Naive thymus-derived CD4-positive, alpha-beta T cell (primary cell): Measurements from ENCODE around the gene SNX9. TPM values are rescaled to one million over a fixed set of nuclear protein-coding genes. Genes with fewer than 3 reads are reported as not detected.
A peak's percentile ranks its signal among the peaks of the same experiment; 100 is the strongest.

ENCODE experiments used
- ATAC-seq: fragments of 150-1000 bp; cut with Tn5 transposase; 2 replicates; pipeline ENCODE4 v1.10.0; 2021; ENCODE audit warnings: mild to moderate bottlenecking, moderate library complexity
- CTCF ChIA-PET: fragments of 350-600 bp; sonication (Branson Sonifier 250); formaldehyde crosslinking; loops from one replicate; lab custom pipeline; 2021; ENCODE audit warnings: antibody characterized with exemption; lab: Charles Lee
- POLR2A ChIA-PET: fragments of 350-600 bp; sonication (Branson Sonifier 250); formaldehyde crosslinking; loops from one replicate; lab custom pipeline; 2021; ENCODE audit warnings: antibody characterized with exemption, inconsistent platforms; lab: Charles Lee
- DNase-seq, 9 donors: peaks; one replicate each; pipeline versions ENCODE4 v3.0.0 to v3.0.0-alpha.2; 2020 to 2022; ENCODE audit warnings: mixed read lengths in 1 of 9
- H3K27ac ChIP-seq: one replicate; pipeline ENCODE4 v1.7.0; 2013; ENCODE audit warnings: mild to moderate bottlenecking, low read depth, low read length, moderate library complexity
- H3K27me3 ChIP-seq, 2 donors: one replicate each; pipeline ENCODE4 v1.7.0; 2013; ENCODE audit warnings: low read length in 2 of 2, mild to moderate bottlenecking in 2 of 2, moderate library complexity in 2 of 2; ENCODE audit not compliant: control insufficient read depth in 2 of 2, insufficient read depth in 2 of 2
- H3K36me3 ChIP-seq, 3 experiments: 1 replicate in 2 of 3; 2 replicates in 1 of 3; pipeline ENCODE4 v1.7.0; 2013; ENCODE audit warnings: low read length in 3 of 3, mild to moderate bottlenecking in 3 of 3, moderate library complexity in 1 of 3; ENCODE audit not compliant: insufficient read depth in 3 of 3, control insufficient read depth in 2 of 3
- H3K4me1 ChIP-seq, 2 donors: one replicate each; pipeline ENCODE4 v1.7.0; 2013; ENCODE audit warnings: low read length in 2 of 2, mild to moderate bottlenecking in 2 of 2, moderate library complexity in 1 of 2; ENCODE audit not compliant: control insufficient read depth in 2 of 2, insufficient read depth in 2 of 2
- H3K4me3 ChIP-seq: 2 replicates; pipeline ENCODE4 v1.7.0; 2013; ENCODE audit warnings: mild to moderate bottlenecking, low read length
- H3K9me3 ChIP-seq, 3 experiments: 1 replicate in 2 of 3; 2 replicates in 1 of 3; pipeline ENCODE4 v1.7.0; 2013; ENCODE audit warnings: low read length in 3 of 3; ENCODE audit not compliant: control insufficient read depth in 2 of 3
- H3K27ac Mint-ChIP-seq, 9 donors: one replicate each; pipeline ENCODE4 v1.8.0; 2020 to 2022; ENCODE audit warnings: mixed read lengths in 9 of 9, mild to moderate bottlenecking in 8 of 9, moderate library complexity in 5 of 9, inconsistent platforms in 2 of 9
- H3K27me3 Mint-ChIP-seq, 5 donors: one replicate each; pipeline ENCODE4 v1.8.0; 2021 to 2022; ENCODE audit warnings: mixed read lengths in 5 of 5, mild to moderate bottlenecking in 1 of 5
- H3K36me3 Mint-ChIP-seq, 5 donors: one replicate each; pipeline ENCODE4 v1.8.0; 2020 to 2022; ENCODE audit warnings: mixed read lengths in 5 of 5, mild to moderate bottlenecking in 3 of 5, inconsistent platforms in 1 of 5
- H3K4me1 Mint-ChIP-seq, 7 donors: one replicate each; pipeline ENCODE4 v1.8.0; 2020 to 2022; ENCODE audit warnings: mixed read lengths in 7 of 7, mild to moderate bottlenecking in 3 of 7, inconsistent platforms in 1 of 7
- H3K4me3 Mint-ChIP-seq, 10 donors: one replicate each; pipeline ENCODE4 v1.8.0; 2020 to 2022; ENCODE audit warnings: mild to moderate bottlenecking in 10 of 10, mixed read lengths in 10 of 10, moderate library complexity in 6 of 10, inconsistent platforms in 2 of 10
- H3K9me3 Mint-ChIP-seq, 11 donors: one replicate each; pipeline ENCODE4 v1.8.0; 2020 to 2022; ENCODE audit warnings: mixed read lengths in 11 of 11, mild to moderate bottlenecking in 4 of 11, inconsistent platforms in 1 of 11, moderate library complexity in 1 of 11
- intact Hi-C, 2 donors: fragments of 100-400 bp; cut with micrococcal nuclease; formaldehyde crosslinking; loops; one replicate each; pipeline ENCODE4 v1.15.1; 2023
- polyA plus RNA-seq, 2 donors: library from polyadenylated mRNA; unstranded; fragments of 300-500 nt; fragmentation: Illumina TruSeq; gene quantifications; one replicate each; pipeline ENCODE4 v1.2.3, GENCODE V29; 2021
- total RNA-seq, 6 experiments: library from RNA in 5 of 6; stranded (reverse) in 5 of 6; gene quantifications; 1 replicate in 5 of 6; 2 replicates in 1 of 6; pipeline ENCODE4 v1.2.3 and lab custom pipeline; 2021 to 2026

SNX9 gene
- total and polyA plus RNA-seq, 7 experiments from 2014 or later = 13.4 to 51.5 (median 36.4) TPM

GRCh38 chr6:157951828-157952227, 128.8 kb downstream of the SNX9 start:
- Histone ChIP-seq H3K27me3 (no peaks in the 10 kb centered on the region), H3K4me3 (no peak overlapping the region), H3K36me3 (no peaks in the 10 kb centered on the region), H3K9me3 (no peaks in the 10 kb centered on the region), H3K4me1 (no peaks in the 10 kb centered on the region), H3K27ac (no peak overlapping the region)
- no peak for DNase-seq
- H3K4me1 Mint-ChIP-seq = peaks cover 0 to 6% (median 0%) of the 10 kb centered on the region in 7 donors
- ChIA-PET CTCF (no interaction called here), POLR2A (no interaction called here)
- H3K27me3 Mint-ChIP-seq = peaks cover 0 to 24% (median 0%) of the 10 kb centered on the region in 5 donors
- H3K27ac Mint-ChIP-seq = peak overlapping the region in 1 of 9 donors; percentile 28
- no peak overlapping the region for H3K4me3 Mint-ChIP-seq
- intact Hi-C loops = no loop called here
- ATAC-seq = no peak
- H3K9me3 Mint-ChIP-seq = peaks cover 0 to 36% (median 10%) of the 10 kb centered on the region in 11 donors
- peaks cover 0 to 18% (median 5%) of the 10 kb centered on the region in 5 donors for H3K36me3 Mint-ChIP-seq

GRCh38 chr6:157952861-157953351, 129.9 kb downstream of the SNX9 start:
- ATAC-seq = no peak
- peak overlapping the region in 3 of 9 donors; percentile 24 to 75 (median 28) for H3K27ac Mint-ChIP-seq
- POLR2A ChIA-PET = interaction anchor here (0.5 kb wide), 1 partner anchor 285 kb away, joined by 3 read pairs; no protein-coding TSS in a partner anchor

DNA sequence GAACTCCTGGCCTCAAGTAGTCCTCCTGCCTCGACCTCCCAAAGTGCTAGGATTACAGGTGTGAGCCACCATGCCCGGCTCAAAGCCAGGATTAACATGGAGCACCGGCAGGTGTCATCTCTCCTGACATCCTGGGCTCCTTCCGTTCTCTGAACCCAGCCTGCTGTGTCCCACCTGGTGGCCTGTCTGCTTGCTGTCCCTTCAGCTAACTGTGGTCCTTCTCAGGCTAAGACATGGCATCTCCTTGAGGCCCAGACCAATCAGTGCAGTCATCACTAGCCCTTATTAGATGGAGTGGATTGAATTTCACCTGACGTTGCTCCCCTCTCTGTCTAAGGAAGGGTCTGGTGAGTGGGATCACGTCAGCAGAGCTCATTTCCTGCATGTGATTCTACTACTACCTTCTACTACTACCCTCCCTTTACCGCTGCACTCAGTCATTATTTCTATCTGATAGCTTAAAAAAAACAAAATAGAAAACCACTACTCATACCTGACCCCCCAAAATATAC, 130.6 kb downstream of the SNX9 start:
- DNase-seq = no peak
- peak overlapping the region in 1 of 9 donors; percentile 85 for H3K27ac Mint-ChIP-seq
- H3K9me3 Mint-ChIP-seq = peaks cover 2 to 36% (median 15%) of the 10 kb centered on the region in 11 donors
- POLR2A ChIA-PET = interaction anchor here (0.6 kb wide), 1 partner anchor 12 kb away, joined by 3 read pairs; no protein-coding TSS in a partner anchor
- peaks cover 2 to 13% (median 6%) of the 10 kb centered on the region in 5 donors for H3K36me3 Mint-ChIP-seq
- CTCF ChIA-PET = no interaction called here
- Histone ChIP-seq H3K4me3 (no peak overlapping the region), H3K36me3 (no peaks in the 10 kb centered on the region), H3K9me3 (peaks cover 0 to 5% (median 0%) of the 10 kb centered on the region in 3 experiments), H3K27ac (no peak overlapping the region), H3K4me1 (no peaks in the 10 kb centered on the region), H3K27me3 (no peaks in the 10 kb centered on the region)
- intact Hi-C loops = no loop called here
- peaks cover 0 to 22% (median 0%) of the 10 kb centered on the region in 5 donors for H3K27me3 Mint-ChIP-seq
- no peaks in the 10 kb centered on the region for H3K4me1 Mint-ChIP-seq
- H3K4me3 Mint-ChIP-seq = peak overlapping the region in 2 of 10 donors; percentile 36 to 58
- ATAC-seq = no peak

More at GRCh38 chr6:157952861-157953351, 129.9 kb downstream of the SNX9 start:
- Histone ChIP-seq H3K4me1 (no peaks in the 10 kb centered on the region), H3K4me3 (no peak overlapping the region), H3K27me3 (no peaks in the 10 kb centered on the region), H3K9me3 (peaks cover 0 to 3% (median 0%) of the 10 kb centered on the region in 3 experiments), H3K27ac (no peak overlapping the region), H3K36me3 (no peaks in the 10 kb centered on the region)
- Mint-ChIP-seq H3K27me3 (peaks cover 0 to 24% (median 0%) of the 10 kb centered on the region in 5 donors), H3K4me1 (no peaks in the 10 kb centered on the region), H3K36me3 (peaks cover 0 to 18% (median 5%) of the 10 kb centered on the region in 5 donors), H3K4me3 (no peak overlapping the region), H3K9me3 (peaks cover 0 to 35% (median 11%) of the 10 kb centered on the region in 11 donors)
- intact Hi-C loops = no loop called here
- no peak for DNase-seq
- CTCF ChIA-PET = no interaction called here

DNA sequence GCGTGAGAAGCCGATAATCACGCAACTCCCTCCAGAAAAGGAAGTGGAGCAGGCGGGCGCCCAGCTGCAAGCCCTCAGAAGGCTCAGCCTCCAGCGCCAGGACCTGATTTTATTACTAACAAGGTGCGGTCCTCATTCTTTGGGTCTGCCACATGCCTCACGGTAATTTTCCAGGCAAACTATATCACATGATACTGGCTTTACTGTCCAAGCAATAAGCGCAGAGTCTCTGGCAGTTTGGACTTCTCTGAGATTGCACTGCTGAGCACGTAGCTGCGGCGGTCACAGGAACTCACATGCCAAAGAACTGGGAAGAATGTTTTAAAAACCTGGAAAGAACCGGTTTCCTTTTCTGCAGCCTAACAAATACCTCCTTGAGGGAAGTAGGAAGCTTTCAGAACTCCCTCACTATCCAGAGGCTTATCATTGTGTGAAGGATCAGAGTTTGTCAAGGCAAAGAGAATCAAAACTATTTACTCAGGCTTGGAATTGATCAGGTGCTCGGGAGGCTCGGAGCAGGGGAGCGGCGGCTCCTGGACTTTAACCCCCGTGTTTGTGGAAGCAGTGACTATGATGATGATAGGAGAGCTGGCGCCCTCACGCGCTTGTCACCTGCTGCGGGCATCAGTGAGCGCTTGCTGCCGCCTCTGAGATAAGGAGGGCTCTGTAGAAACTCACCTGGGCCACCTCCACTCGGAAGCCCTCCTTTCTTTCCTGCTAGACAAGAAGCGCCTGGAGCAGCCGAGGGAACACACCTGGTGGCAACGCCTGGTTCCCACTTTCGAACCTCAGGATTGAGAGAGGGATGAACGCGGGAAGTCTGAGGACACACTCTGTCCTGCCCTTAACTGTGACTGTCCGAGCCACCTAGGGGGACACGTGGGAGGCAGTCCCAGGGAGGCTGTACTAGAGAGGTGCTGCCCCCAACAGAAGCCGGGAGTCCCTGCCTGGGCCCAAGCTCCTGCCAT, 131.4 kb downstream of the SNX9 start:
- POLR2A ChIA-PET = interaction anchor here (0.6 kb wide), 1 partner anchor 11 kb away, joined by 3 read pairs; no protein-coding TSS in a partner anchor

DNA sequence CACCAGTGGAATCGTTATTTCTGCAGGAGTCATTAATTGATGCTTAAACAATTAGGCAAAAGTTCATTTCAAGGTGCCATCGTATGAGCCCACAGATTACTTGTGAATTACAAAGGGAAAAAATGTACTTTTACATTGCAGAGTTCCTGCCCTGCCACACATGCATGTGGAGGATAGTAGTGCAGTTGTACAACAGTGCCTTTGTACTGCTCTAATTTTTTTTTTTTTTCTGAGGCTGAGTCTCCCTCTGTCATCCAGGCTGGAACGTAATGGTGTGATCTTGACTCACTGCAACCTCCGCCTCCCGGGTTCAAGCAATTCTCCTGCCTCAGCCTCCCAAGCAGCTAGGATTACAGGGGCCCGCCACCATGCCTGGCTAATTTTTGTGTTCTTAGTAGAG, 132.6 kb downstream of the SNX9 start:
- Mint-ChIP-seq H3K27ac (no peak overlapping the region), H3K9me3 (peaks cover 11 to 32% (median 20%) of the 10 kb centered on the region in 11 donors), H3K36me3 (peaks cover 6 to 18% (median 16%) of the 10 kb centered on the region in 5 donors), H3K27me3 (peaks cover 0 to 8% (median 0%) of the 10 kb centered on the region in 5 donors), H3K4me3 (no peak overlapping the region), H3K4me1 (peaks cover 0 to under 1% (median 0%) of the 10 kb centered on the region in 7 donors)
- POLR2A ChIA-PET = no interaction called here
- Histone ChIP-seq H3K27me3 (no peaks in the 10 kb centered on the region), H3K36me3 (no peaks in the 10 kb centered on the region), H3K27ac (no peak overlapping the region), H3K4me1 (no peaks in the 10 kb centered on the region), H3K9me3 (peaks cover 0 to 5% (median 0%) of the 10 kb centered on the region in 3 experiments), H3K4me3 (no peak overlapping the region)
- CTCF ChIA-PET = interaction anchor here (1.2 kb wide), 1 partner anchor 29 kb away, joined by 3 read pairs; no protein-coding TSS in a partner anchor
- intact Hi-C loops = no loop called here
- no peak for DNase-seq
- ATAC-seq = no peak

More for the DNA sequence above, 131.4 kb downstream of the SNX9 start:
- H3K4me3 ChIP-seq = no peak overlapping the region
- intact Hi-C loops = no loop called here
- ATAC-seq (no peak), DNase-seq (no peak)
- Mint-ChIP-seq H3K9me3 (peaks cover 8 to 36% (median 17%) of the 10 kb centered on the region in 11 donors), H3K4me3 (peak overlapping the region in 2 of 10 donors; percentile 36 to 58), H3K36me3 (peaks cover 5 to 16% (median 11%) of the 10 kb centered on the region in 5 donors), H3K27ac (peak overlapping the region in 1 of 9 donors; percentile 85), H3K27me3 (peaks cover 0 to 17% (median 0%) of the 10 kb centered on the region in 5 donors), H3K4me1 (no peaks in the 10 kb centered on the region)
- no peaks in the 10 kb centered on the region for H3K27me3 ChIP-seq
- peaks cover 0 to 5% (median 0%) of the 10 kb centered on the region in 3 experiments for H3K9me3 ChIP-seq
- no peaks in the 10 kb centered on the region for H3K4me1 ChIP-seq
- H3K27ac ChIP-seq = no peak overlapping the region
- CTCF ChIA-PET = no interaction called here
- no peaks in the 10 kb centered on the region for H3K36me3 ChIP-seq

DNA sequence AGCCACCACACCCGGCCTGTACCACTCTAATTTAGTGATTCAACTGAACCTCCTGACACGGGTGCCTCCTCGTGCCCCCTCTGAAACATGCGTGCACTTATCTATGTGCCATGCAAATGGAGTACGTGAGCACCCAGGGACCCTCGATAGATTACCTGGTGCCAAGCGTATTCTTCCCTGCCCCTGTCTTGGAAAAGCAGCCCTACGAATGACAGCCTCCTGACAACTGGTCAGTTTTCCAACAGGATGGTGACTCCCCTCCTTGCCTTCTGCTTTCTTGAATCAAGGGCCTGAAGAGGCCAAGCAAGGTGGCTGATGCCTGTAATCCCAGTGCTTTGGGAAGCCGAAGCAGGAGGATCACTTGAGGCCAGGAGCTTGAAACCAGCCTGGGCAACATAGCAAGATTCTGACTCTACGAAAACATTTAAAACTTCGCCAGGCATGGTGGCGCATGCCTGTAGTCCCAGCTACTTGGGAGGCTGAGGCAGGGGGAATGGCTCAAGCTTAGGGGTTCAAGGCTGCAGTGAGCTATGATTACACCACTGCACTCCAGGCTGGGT, 133.2 kb downstream of the SNX9 start:
- ATAC-seq (no peak), DNase-seq (no peak)
- ChIA-PET POLR2A (interaction anchor here (1.0 kb wide), 1 partner anchor 202 kb away, joined by 3 read pairs; no protein-coding TSS in a partner anchor), CTCF (interaction anchor here (1.1 to 1.2 kb wide), 2 partner anchors 30 to 113 kb away, joined by 3 read pairs; no protein-coding TSS in a partner anchor)
- H3K9me3 ChIP-seq = peaks cover 0 to 5% (median 0%) of the 10 kb centered on the region in 3 experiments
- no peaks in the 10 kb centered on the region for H3K4me1 ChIP-seq
- Mint-ChIP-seq H3K9me3 (peaks cover 7 to 27% (median 17%) of the 10 kb centered on the region in 11 donors), H3K36me3 (peaks cover 6 to 22% (median 12%) of the 10 kb centered on the region in 5 donors), H3K4me3 (no peak overlapping the region), H3K4me1 (peaks cover 0 to 6% (median 2%) of the 10 kb centered on the region in 7 donors), H3K27ac (no peak overlapping the region), H3K27me3 (peaks cover 0 to 6% (median 0%) of the 10 kb centered on the region in 5 donors)
- H3K27me3 ChIP-seq = no peaks in the 10 kb centered on the region
- H3K27ac ChIP-seq = no peak overlapping the region
- intact Hi-C loops = no loop called here
- no peaks in the 10 kb centered on the region for H3K36me3 ChIP-seq
- H3K4me3 ChIP-seq = no peak overlapping the region
